Measurements from ENCODE around the gene P4HA1.
A peak's percentile ranks its signal among the peaks of the same experiment; 100 is the strongest.

- TF ChIP-seq POLR2A (IDR thresholded peaks at IDR 0.05; ENCODE audit: low read length) (peak; percentile 94), GATA1 (IDR thresholded peaks at IDR 0.05; ENCODE audit: low read depth, low read length) (no peak)
Measured at GRCh38 chr10:73096449-73097304, at the start of gene P4HA1.
